Duodenal mucosa (tissue), 2 donors: ENCODE measurements around the gene MECR.
A peak's percentile ranks its signal among the peaks of the same experiment; 100 is the strongest.

Source experiments
- H3K27ac ChIP-seq: one replicate; pipeline ENCODE4 v1.7.0; 2013; ENCODE audit warnings: low read depth, low read length
- H3K27me3 ChIP-seq, 2 donors: one replicate each; pipeline ENCODE4 v1.7.0; 2013; ENCODE audit warnings: low read length in 2 of 2, control low read depth in 1 of 2; ENCODE audit not compliant: insufficient read depth in 2 of 2, control insufficient read depth in 1 of 2
- H3K36me3 ChIP-seq, 2 donors: one replicate each; pipeline ENCODE4 v1.7.0; 2013; ENCODE audit warnings: low read length in 2 of 2, control low read depth in 1 of 2; ENCODE audit not compliant: insufficient read depth in 2 of 2, control insufficient read depth in 1 of 2
- H3K4me1 ChIP-seq, 2 donors: one replicate each; pipeline ENCODE4 v1.7.0; 2013; ENCODE audit warnings: low read length in 2 of 2, control low read depth in 1 of 2; ENCODE audit not compliant: insufficient read depth in 2 of 2, control insufficient read depth in 1 of 2
- H3K4me3 ChIP-seq, 2 donors: one replicate each; pipeline ENCODE4 v1.7.0; 2013; ENCODE audit warnings: low read length in 2 of 2, low read depth in 1 of 2
- H3K9ac ChIP-seq, 2 donors: one replicate each; pipeline ENCODE4 v1.7.0; 2013; ENCODE audit warnings: low read length in 2 of 2, low read depth in 1 of 2
- H3K9me3 ChIP-seq, 2 donors: one replicate each; pipeline ENCODE4 v1.7.0; 2013; ENCODE audit warnings: low read length in 2 of 2, control low read depth in 1 of 2; ENCODE audit not compliant: control insufficient read depth in 1 of 2

The MECR gene

GRCh38 chr1:29193879-29194455 lies 36.8 kb downstream of the MECR start:
- H3K27me3 ChIP-seq, result no peaks in the 10 kb centered on the region
- H3K36me3 ChIP-seq, result peaks cover 9 to 11% of the 10 kb centered on the region in 2 donors
- H3K9me3 ChIP-seq, result no peaks in the 10 kb centered on the region
- peaks cover 19 to 22% of the 10 kb centered on the region in 2 donors for H3K4me1 ChIP-seq
- no peak overlapping the region for H3K4me3 ChIP-seq
- H3K9ac ChIP-seq, result no peak overlapping the region
- no peak overlapping the region for H3K27ac ChIP-seq

- Histone ChIP-seq H3K36me3 (peaks cover 6% of the 10 kb centered on the region in 2 donors), H3K9ac (no peak overlapping the region), H3K9me3 (no peaks in the 10 kb centered on the region), H3K4me1 (peaks cover 8 to 14% of the 10 kb centered on the region in 2 donors), H3K27me3 (no peaks in the 10 kb centered on the region), H3K4me3 (no peak overlapping the region), H3K27ac (no peak overlapping the region)
Measured at GRCh38 chr1:29190718-29191117, 40.0 kb downstream of the MECR start.

DNA sequence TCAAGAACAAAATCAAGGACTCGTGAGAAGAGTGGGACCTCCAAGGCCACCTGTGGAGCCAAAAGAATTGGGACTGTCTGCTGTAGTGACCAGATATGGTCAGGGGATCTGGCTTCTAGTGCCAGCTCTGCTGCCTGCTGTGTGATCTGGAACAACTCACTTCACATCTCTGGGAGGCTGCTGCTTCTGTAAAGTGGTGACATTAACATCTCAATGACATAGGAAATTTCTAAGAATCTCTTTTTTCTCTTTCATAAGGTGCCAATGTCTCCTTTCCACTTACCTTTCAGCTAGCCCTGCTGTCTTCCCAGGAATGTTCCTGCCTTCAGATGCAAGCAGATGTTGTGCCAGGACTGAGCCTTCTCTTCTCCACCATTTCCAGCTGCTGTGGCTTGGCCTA lies 44.0 kb downstream of the MECR start:
- no peak overlapping the region for H3K9ac ChIP-seq
- H3K4me1 ChIP-seq, result peaks cover 0 to 10% of the 10 kb centered on the region in 2 donors
- H3K36me3 ChIP-seq, result no peaks in the 10 kb centered on the region
- no peak overlapping the region for H3K27ac ChIP-seq
- no peaks in the 10 kb centered on the region for H3K9me3 ChIP-seq
- H3K4me3 ChIP-seq, result no peak overlapping the region
- H3K27me3 ChIP-seq, result no peaks in the 10 kb centered on the region

GRCh38 chr1:29186252-29186651 lies 44.5 kb downstream of the MECR start:
- no peaks in the 10 kb centered on the region for H3K36me3 ChIP-seq
- H3K9me3 ChIP-seq, result no peaks in the 10 kb centered on the region
- no peak overlapping the region for H3K4me3 ChIP-seq
- H3K4me1 ChIP-seq, result peaks cover 0 to 10% of the 10 kb centered on the region in 2 donors
- no peak overlapping the region for H3K27ac ChIP-seq
- no peaks in the 10 kb centered on the region for H3K27me3 ChIP-seq
- H3K9ac ChIP-seq, result no peak overlapping the region

DNA sequence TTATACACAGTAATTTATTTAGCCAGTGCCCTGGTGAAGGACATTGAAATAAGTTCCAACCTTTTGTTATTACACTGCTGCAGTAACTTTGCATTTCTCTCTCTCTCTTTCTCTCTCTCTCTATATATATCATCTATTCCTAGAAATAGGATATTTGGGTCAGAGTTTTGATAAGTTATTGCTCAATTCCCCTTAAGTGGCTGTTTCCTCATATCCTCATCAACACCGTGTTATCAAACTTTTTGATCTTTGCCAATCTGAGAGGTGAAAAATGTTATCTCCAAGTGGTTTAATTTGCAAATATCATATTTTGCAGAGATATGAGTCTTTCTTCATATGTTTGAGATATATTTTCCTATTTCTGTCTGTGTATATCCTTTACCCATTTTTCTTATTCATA lies 47.4 kb downstream of the MECR start:
- Histone ChIP-seq H3K27me3 (no peaks in the 10 kb centered on the region), H3K36me3 (peaks cover 3 to 6% of the 10 kb centered on the region in 2 donors), H3K4me1 (peaks cover 21 to 28% of the 10 kb centered on the region in 2 donors), H3K27ac (no peak overlapping the region), H3K9ac (no peak overlapping the region), H3K9me3 (no peaks in the 10 kb centered on the region), H3K4me3 (no peak overlapping the region)

- Histone ChIP-seq H3K9ac (peak within 1 kb of the TSS; percentile 79 to 91), H3K36me3 (peaks cover 3 to 6% of the 10 kb centered on the region in 2 donors), H3K4me3 (peak within 1 kb of the TSS; percentile 77 to 79), H3K27me3 (no peaks in the 10 kb centered on the region), H3K27ac (peak within 1 kb of the TSS; percentile 99), H3K9me3 (no peaks in the 10 kb centered on the region), H3K4me1 (peaks cover 21 to 34% of the 10 kb centered on the region in 2 donors)
Measured at GRCh38 chr1:29181413-29182225, 49.1 kb downstream of the MECR start, which contains the start of gene SRSF4. TSS of gene SRSF4 (minus strand) at chr1:29181900. CDS start at chr1:29181752, 148 bp downstream.

GRCh38 chr1:29180497-29181412 lies 50.0 kb downstream of the MECR start:
- no peaks in the 10 kb centered on the region for H3K9me3 ChIP-seq
- H3K36me3 ChIP-seq, result peaks cover 3 to 6% of the 10 kb centered on the region in 2 donors
- no peaks in the 10 kb centered on the region for H3K27me3 ChIP-seq
- peak overlapping the region; percentile 77 to 79 for H3K4me3 ChIP-seq
- peak overlapping the region; percentile 74 to 91 for H3K9ac ChIP-seq
- H3K27ac ChIP-seq, result peak overlapping the region; percentile 99
- H3K4me1 ChIP-seq, result peaks cover 21 to 34% of the 10 kb centered on the region in 2 donors

DNA sequence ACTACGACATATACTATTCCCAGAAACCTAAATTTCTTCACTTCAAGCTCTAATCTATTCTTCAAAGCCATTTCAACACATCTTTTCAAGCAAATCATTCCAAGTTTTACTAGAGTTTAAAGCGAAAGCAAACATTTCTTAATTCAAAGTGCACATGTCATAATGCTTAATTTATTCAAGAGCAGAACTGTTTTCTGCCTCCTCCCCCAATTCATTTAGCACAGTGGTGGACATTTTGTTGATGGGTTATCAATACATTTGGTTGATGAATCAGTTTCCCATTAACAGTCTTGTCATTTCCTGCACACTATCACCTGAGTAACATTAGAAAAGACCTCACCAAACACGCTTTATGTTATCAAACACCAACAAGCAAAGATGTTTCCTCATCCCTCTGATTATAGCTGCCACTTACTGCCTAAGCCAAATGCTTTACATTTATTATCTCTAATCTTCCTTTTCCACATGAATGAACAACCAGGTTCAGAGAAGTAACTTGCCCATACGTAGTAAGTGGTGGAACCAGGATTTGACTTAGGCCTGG lies 51.0 kb downstream of the MECR start:
- Histone ChIP-seq H3K36me3 (peaks cover 3 to 6% of the 10 kb centered on the region in 2 donors), H3K9ac (peak overlapping the region; percentile 74 to 91), H3K27ac (no peak overlapping the region), H3K9me3 (no peaks in the 10 kb centered on the region), H3K4me1 (peaks cover 21 to 34% of the 10 kb centered on the region in 2 donors), H3K27me3 (no peaks in the 10 kb centered on the region), H3K4me3 (peak overlapping the region; percentile 77 to 79)

- Histone ChIP-seq H3K36me3 (peaks cover 3 to 6% of the 10 kb centered on the region in 2 donors), H3K4me1 (peaks cover 21 to 24% of the 10 kb centered on the region in 2 donors), H3K9ac (no peak overlapping the region), H3K4me3 (no peak overlapping the region), H3K9me3 (no peaks in the 10 kb centered on the region), H3K27ac (no peak overlapping the region), H3K27me3 (no peaks in the 10 kb centered on the region)
Measured at GRCh38 chr1:29177022-29177705, 53.6 kb downstream of the MECR start.
